HAP-1 (cell line): Measurements from ENCODE around the gene MAPK7.
A peak's percentile ranks its signal among the peaks of the same experiment; 100 is the strongest.

ENCODE experiments used
- DNase-seq, 2 experiments: peaks; one replicate each; pipeline ENCODE4 v3.0.0-alpha.2; 2016 to 2020; ENCODE audit warnings: low spot score in 2 of 2
- H3K27me3 ChIP-seq: fragments of 250-450 bp; sonication (Bioruptor Pico); 2 replicates; pipeline ENCODE4 v1.5.1; 2020; ENCODE audit warnings: low read depth, mild to moderate bottlenecking, moderate library complexity
- H3K36me3 ChIP-seq: fragments of 250-450 bp; sonication (Bioruptor Pico); replicated peaks from 2 replicates; pipeline ENCODE4 v1.5.1; 2020; ENCODE audit warnings: mild to moderate bottlenecking
- H3K4me1 ChIP-seq: fragments of 250-450 bp; sonication (Bioruptor Pico); 2 replicates; pipeline ENCODE4 v1.5.1; 2020; ENCODE audit warnings: mild to moderate bottlenecking
- H3K4me3 ChIP-seq: fragments of 250-450 bp; sonication (Bioruptor Pico); 2 replicates; pipeline ENCODE4 v1.5.1; 2020; ENCODE audit warnings: mild to moderate bottlenecking, moderate library complexity
- H3K9me3 ChIP-seq: fragments of 250-450 bp; sonication (Bioruptor Pico); 2 replicates; pipeline ENCODE4 v1.5.1; 2020; ENCODE audit warnings: mild to moderate bottlenecking, moderate library complexity
- in situ Hi-C: fragments of 300-500 bp; cut with MboI; formaldehyde crosslinking; loops from 3 replicates; pipeline ENCODE4 v1.14.3; 2020; ENCODE audit warnings: low sequenced_read_pairs, inconsistent platforms, mixed read lengths

MAPK7 gene

GRCh38 chr17:19372011-19372370 lies 6.3 kb upstream of the MAPK7 start:
- no peak for DNase-seq
- Histone ChIP-seq H3K4me1 (peaks cover 3% of the 10 kb centered on the region; the same call in 1 of the 2 replicates), H3K27me3 (no peaks in the 10 kb centered on the region), H3K4me3 (no peak overlapping the region), H3K9me3 (no peaks in the 10 kb centered on the region), H3K36me3 (no peaks in the 10 kb centered on the region)
- in situ Hi-C loops, result no loop called here

GRCh38 chr17:19372439-19372838 lies 5.9 kb upstream of the MAPK7 start:
- H3K27me3 ChIP-seq, result no peaks in the 10 kb centered on the region
- in situ Hi-C loops, result no loop called here
- H3K9me3 ChIP-seq, result no peaks in the 10 kb centered on the region
- no peak overlapping the region for H3K4me3 ChIP-seq
- DNase-seq, result no peak
- no peaks in the 10 kb centered on the region for H3K36me3 ChIP-seq
- H3K4me1 ChIP-seq, result peaks cover 5% of the 10 kb centered on the region; the same call in 1 of the 2 replicates

GRCh38 chr17:19372866-19373504 lies 5.3 kb upstream of the MAPK7 start:
- H3K4me3 ChIP-seq, result no peak overlapping the region
- in situ Hi-C loops, result no loop called here
- no peak for DNase-seq
- H3K36me3 ChIP-seq, result no peaks in the 10 kb centered on the region
- no peaks in the 10 kb centered on the region for H3K9me3 ChIP-seq
- no peaks in the 10 kb centered on the region for H3K27me3 ChIP-seq
- peaks cover 5% of the 10 kb centered on the region; the same call in 1 of the 2 replicates for H3K4me1 ChIP-seq

- in situ Hi-C loops, result no loop called here
These were observed 4.2 kb upstream of the MAPK7 start for GRCh38 chr17:19374136-19374535.

GRCh38 chr17:19375732-19376131 lies 2.6 kb upstream of the MAPK7 start:
- peaks cover 11% of the 10 kb centered on the region; the same call in 1 of the 2 replicates for H3K4me1 ChIP-seq
- DNase-seq, result no peak

More at GRCh38 chr17:19374136-19374535, 4.2 kb upstream of the MAPK7 start:
- Histone ChIP-seq H3K9me3 (no peaks in the 10 kb centered on the region), H3K27me3 (no peaks in the 10 kb centered on the region), H3K4me3 (no peak overlapping the region), H3K4me1 (peaks cover 8% of the 10 kb centered on the region; the same call in 1 of the 2 replicates), H3K36me3 (peaks cover under 1% of the 10 kb centered on the region)
- DNase-seq, result no peak

GRCh38 chr17:19376811-19377210 lies 1.5 kb upstream of the MAPK7 start:
- no peaks in the 10 kb centered on the region for H3K27me3 ChIP-seq
- H3K4me1 ChIP-seq, result peaks cover 11% of the 10 kb centered on the region; the same call in 1 of the 2 replicates
- peak overlapping the region; percentile 55 for H3K4me3 ChIP-seq
- no peaks in the 10 kb centered on the region for H3K9me3 ChIP-seq
- peaks cover 21% of the 10 kb centered on the region for H3K36me3 ChIP-seq
- DNase-seq, result no peak
- in situ Hi-C loops, result no loop called here

More at GRCh38 chr17:19375732-19376131, 2.6 kb upstream of the MAPK7 start:
- in situ Hi-C loops, result no loop called here
- H3K9me3 ChIP-seq, result no peaks in the 10 kb centered on the region
- H3K4me3 ChIP-seq, result no peak overlapping the region
- peaks cover 16% of the 10 kb centered on the region for H3K36me3 ChIP-seq
- H3K27me3 ChIP-seq, result no peaks in the 10 kb centered on the region

GRCh38 chr17:19377602-19378415 lies 489 bp upstream of the MAPK7 start:
- in situ Hi-C loops, result no loop called here
- peak overlapping the region; percentile 55 for H3K4me3 ChIP-seq
- no peaks in the 10 kb centered on the region for H3K27me3 ChIP-seq
- peaks cover 11% of the 10 kb centered on the region; the same call in 1 of the 2 replicates for H3K4me1 ChIP-seq
- peaks cover 27% of the 10 kb centered on the region for H3K36me3 ChIP-seq
- H3K9me3 ChIP-seq, result no peaks in the 10 kb centered on the region
- peak; percentile 98 for DNase-seq

- no peak for DNase-seq
- Histone ChIP-seq H3K9me3 (no peaks in the 10 kb centered on the region), H3K36me3 (peaks cover 40% of the 10 kb centered on the region), H3K4me3 (peak overlapping the region; percentile 55), H3K27me3 (no peaks in the 10 kb centered on the region), H3K4me1 (peaks cover 11% of the 10 kb centered on the region; the same call in 1 of the 2 replicates)
- in situ Hi-C loops, result no loop called here
These were observed 1.2 kb downstream of the MAPK7 start for GRCh38 chr17:19379361-19380065.

GRCh38 chr17:19380481-19381301 lies 2.4 kb downstream of the MAPK7 start:
- in situ Hi-C loops, result no loop called here
- DNase-seq, result no peak
- Histone ChIP-seq H3K4me3 (no peak overlapping the region), H3K36me3 (peaks cover 46% of the 10 kb centered on the region), H3K9me3 (no peaks in the 10 kb centered on the region), H3K4me1 (peaks cover 11% of the 10 kb centered on the region; the same call in 1 of the 2 replicates), H3K27me3 (no peaks in the 10 kb centered on the region)

- Histone ChIP-seq H3K4me3 (no peak overlapping the region), H3K4me1 (peaks cover 11% of the 10 kb centered on the region; the same call in 1 of the 2 replicates), H3K27me3 (no peaks in the 10 kb centered on the region), H3K9me3 (no peaks in the 10 kb centered on the region), H3K36me3 (peaks cover 46% of the 10 kb centered on the region)
- DNase-seq, result no peak
- in situ Hi-C loops, result no loop called here
These were observed 3.1 kb downstream of the MAPK7 start for GRCh38 chr17:19381361-19381740.

- Histone ChIP-seq H3K4me3 (no peak overlapping the region), H3K27me3 (no peaks in the 10 kb centered on the region), H3K4me1 (peaks cover 9% of the 10 kb centered on the region; the same call in 1 of the 2 replicates), H3K9me3 (no peaks in the 10 kb centered on the region), H3K36me3 (peaks cover 46% of the 10 kb centered on the region)
- in situ Hi-C loops, result no loop called here
- DNase-seq, result no peak
These were observed 3.6 kb downstream of the MAPK7 start for GRCh38 chr17:19381741-19382444.

GRCh38 chr17:19382531-19383444 lies 4.5 kb downstream of the MAPK7 start:
- Histone ChIP-seq H3K4me1 (peaks cover 6% of the 10 kb centered on the region; the same call in 1 of the 2 replicates), H3K9me3 (no peaks in the 10 kb centered on the region), H3K4me3 (no peak overlapping the region), H3K27me3 (no peaks in the 10 kb centered on the region), H3K36me3 (peaks cover 46% of the 10 kb centered on the region)
- in situ Hi-C loops, result no loop called here
- no peak for DNase-seq
